Esophagus squamous epithelium (tissue), 4 donors: ENCODE data around the gene HNF4A.

Source experiments
- POLR2A ChIP-seq, 4 donors: fragments of 450-650 bp; IDR thresholded peaks; one replicate each; pipeline ENCODE4 v1.6.1; 2017; ENCODE audit warnings: antibody characterized with exemption in 4 of 4, mild to moderate bottlenecking in 4 of 4, moderate library complexity in 3 of 4
- TF ChIP-seq, protein P1 (sequence below), 6 experiments: fragments of 450-650 bp in 4 of 6; fragments of 200-600 bp in 2 of 6; sonication (generic) in 2 of 6; IDR thresholded peaks; one replicate each; pipeline ENCODE4 v1.5.1; 2016 to 2019; ENCODE audit warnings: antibody characterized with exemption in 6 of 6, mild to moderate bottlenecking in 4 of 6, moderate library complexity in 4 of 6

DNA sequence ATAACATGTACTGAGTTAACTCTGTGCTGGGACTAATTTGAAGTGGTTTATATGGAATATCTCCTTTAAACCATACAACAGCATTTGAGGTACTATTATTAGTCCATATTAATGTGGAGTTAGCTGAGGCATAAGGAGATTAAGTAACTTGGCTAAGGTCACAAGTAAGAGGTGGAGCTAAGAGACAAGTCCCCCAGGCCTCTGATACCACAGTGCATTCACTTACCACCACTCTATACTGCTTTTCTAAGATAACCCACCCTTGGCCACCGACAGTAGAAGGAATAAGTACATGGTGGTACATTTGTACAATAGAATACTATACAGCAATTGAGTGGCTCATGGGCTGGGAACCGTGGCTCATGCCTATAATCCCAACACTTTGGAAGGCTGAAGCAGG, 103.8 kb downstream of the HNF4A start:
- TF ChIP-seq, protein P1, sequence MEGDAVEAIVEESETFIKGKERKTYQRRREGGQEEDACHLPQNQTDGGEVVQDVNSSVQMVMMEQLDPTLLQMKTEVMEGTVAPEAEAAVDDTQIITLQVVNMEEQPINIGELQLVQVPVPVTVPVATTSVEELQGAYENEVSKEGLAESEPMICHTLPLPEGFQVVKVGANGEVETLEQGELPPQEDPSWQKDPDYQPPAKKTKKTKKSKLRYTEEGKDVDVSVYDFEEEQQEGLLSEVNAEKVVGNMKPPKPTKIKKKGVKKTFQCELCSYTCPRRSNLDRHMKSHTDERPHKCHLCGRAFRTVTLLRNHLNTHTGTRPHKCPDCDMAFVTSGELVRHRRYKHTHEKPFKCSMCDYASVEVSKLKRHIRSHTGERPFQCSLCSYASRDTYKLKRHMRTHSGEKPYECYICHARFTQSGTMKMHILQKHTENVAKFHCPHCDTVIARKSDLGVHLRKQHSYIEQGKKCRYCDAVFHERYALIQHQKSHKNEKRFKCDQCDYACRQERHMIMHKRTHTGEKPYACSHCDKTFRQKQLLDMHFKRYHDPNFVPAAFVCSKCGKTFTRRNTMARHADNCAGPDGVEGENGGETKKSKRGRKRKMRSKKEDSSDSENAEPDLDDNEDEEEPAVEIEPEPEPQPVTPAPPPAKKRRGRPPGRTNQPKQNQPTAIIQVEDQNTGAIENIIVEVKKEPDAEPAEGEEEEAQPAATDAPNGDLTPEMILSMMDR (IDR thresholded peaks at IDR 0.05) = no peak
- TF ChIP-seq POLR2A (IDR thresholded peaks at IDR 0.05) = no peak
